ENCODE results near the gene ASTN2.
"Not testable (repeated sequence)": the region's sequence is repeated elsewhere in the genome, so short reads cannot be mapped to it uniquely, and the experiment has no call there.

The ASTN2 gene

DNA sequence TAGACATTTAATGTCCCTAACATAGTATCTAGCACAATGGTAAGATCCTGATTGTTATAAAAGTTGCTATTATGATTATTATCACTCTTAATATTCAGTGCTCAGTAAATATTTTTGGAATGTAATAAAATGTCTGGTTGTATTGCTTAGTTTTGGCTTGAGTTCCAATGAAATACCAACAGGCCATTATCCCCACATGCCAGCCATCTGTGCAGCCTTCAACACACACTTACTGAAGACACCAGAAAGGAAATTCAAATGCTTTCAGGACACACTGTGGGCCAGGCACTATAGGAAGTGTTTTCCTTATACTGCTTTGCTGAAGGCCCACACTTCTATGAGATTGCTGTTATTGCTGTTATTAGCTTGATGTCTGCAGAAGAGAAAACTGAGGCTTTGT, 570.2 kb downstream of the ASTN2 start:
- DNase-seq: no peak

DNA sequence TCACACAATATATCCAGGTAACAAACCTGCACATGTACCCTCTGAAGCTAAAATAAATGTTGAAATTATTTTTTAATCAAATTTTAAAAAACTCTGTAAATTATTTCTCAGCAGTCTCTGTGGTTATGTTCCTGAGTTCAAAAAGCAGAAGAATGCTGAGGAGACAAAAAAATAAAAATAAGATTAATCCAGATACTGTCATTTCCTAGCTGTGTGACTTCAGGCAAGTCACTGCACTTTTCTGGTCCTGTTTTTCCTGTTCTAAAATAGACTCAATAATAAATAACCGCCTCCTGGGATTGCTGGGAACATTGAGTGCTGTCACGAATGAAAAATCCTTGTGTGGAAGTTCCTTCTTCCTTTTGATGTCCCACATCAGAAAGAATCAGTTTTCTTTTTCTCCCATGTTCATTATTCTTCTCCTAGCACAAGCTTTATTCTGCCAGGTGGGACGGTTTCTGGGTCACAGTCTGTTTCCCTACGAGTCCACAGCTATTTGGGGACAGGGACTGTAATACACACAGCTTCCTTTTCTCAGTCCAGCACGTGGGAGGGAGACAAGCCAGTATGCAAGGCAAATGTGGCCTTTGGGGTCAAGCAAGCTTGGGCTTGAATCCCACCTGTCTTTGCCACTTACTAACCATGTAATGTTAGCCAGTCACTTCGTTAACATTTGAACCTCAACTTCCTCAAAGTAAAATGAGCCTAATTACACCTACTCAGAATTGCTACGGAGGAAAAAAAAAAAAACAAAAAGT, 570.8 kb downstream of the ASTN2 start:
- no peak for DNase-seq

DNA sequence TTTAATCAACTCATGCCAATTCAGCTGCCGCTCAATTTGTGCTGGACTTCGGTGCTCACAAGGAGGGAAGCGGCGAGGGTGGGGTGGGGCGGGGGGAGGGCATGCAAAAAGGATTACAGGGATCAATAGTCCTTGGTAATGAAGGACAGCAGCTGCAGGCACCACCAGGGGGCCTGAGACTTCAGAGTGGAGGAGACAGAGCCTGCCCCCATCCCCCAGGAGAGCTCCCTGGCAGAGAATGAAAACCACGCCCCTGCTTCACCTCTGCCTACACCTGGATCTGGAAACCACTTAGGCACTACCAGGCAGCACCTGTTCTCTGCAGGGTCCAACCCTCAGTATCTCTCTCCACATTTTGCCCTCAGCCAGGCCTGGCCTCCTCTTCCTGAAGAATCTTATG, 572.2 kb downstream of the ASTN2 start:
- no peak for DNase-seq

DNA sequence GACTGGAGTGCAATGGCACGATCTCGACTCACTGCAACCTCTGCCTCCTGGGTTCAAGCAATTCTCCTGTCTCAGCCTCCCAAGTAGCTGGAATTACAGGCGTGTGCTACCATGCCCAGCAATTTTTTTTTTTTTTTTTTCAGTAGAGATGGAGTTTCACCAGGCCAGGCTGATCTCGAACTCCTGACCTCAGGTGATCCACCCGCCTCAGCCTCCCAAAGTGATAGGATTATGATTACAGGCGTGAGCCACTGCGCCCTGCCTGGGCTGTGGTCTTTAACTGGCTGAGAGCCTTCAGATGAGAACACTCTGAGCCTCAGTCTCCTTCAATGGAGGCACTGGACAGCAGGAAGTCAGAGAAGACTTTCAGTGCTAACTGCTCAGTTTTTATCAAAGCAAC, 576.4 kb downstream of the ASTN2 start:
- not testable (repeated sequence) for DNase-seq

DNA sequence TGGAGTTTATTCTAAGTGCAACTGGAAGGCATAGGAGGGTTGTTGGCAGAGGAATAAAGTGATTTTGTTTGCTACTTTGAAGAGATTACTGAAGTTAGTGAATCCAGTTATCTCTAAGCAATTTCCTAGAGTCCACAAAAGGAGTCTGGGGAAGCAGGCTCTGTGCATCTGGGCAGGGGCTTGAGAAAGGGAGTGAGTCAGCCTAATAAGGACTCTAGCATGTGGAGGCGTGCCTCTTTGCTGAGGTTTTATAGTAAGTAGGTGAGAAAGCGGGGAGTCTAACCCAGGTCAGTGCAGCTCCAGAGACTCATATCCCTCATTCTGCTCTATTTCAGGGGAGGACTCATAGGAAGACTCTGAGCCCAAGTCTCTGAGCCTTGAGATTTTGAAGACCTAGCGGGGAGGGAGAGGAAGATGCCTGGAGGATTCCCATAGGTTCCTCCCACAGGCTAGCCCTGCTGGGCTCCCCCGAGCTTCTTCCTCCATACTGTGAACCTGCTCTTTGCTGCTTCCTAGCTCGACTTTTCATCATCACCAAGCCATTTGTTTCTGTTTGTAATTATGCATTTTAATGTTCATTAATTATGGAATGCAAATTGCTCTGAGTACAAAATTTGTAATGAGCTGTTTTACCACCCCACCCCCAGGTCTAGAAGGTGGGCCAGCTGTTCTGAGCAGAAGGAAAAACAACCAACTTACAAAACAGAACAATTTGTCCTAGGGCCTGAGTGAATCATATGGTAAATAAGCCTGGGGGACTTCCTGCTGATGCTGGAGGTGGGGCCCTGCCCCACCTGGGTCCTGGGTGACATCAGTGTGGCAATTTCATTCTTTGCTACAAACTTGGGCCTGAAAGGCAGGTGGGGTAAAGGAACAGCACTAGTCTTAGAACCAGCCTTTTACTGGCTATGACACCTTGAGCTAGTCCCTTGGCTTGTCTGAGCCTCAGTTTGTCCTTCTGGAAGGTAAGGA, 577.6 kb downstream of the ASTN2 start:
- no peak for DNase-seq

DNA sequence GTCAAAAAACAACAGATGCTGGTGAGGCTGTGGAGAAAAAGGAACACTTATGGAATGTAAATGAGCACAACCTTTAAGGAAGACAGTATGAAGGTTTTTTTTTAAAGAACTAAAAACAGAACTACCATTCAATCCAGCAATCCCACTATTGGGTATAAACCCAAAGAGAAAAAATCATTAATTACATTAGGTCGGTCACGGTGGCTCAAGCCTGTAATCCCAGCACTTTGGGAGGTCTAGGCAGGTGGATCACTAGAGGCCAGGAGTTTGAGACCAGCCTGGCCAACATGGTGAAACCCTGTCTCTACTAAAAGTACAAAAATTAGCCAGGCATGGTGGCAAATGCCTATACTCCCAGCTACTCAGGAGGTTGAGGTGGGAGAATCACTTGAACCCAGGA, 584.5 kb downstream of the ASTN2 start:
- not testable (repeated sequence) for DNase-seq

DNA sequence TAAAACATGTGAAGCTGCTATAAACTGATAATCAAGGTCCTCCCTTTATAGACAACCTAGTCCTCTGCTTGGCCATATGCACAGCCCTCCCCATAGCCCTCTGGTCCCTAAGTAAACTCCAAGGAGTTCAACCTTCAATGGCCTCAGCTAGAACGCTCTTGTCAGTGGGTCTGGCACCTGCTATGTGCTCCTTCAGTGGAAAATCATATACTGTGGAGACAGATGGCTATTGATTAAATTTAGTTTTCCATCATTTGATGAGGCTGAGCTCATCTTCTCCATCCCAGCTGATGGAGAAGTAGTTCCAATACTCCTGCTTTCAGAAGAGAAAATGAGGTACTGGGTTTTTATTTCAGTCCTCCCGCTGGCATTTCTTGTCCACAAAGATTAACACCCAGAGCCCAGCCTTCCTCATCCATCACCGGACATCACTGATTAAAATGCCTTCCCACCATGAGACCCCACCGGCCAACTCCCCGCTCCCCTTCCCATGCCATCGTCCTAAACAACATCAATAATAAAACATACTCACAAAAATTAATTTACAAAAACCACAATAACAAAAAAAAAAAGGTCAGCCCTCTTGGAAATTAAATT, 593.1 kb downstream of the ASTN2 start:
- DNase-seq: no peak

DNA sequence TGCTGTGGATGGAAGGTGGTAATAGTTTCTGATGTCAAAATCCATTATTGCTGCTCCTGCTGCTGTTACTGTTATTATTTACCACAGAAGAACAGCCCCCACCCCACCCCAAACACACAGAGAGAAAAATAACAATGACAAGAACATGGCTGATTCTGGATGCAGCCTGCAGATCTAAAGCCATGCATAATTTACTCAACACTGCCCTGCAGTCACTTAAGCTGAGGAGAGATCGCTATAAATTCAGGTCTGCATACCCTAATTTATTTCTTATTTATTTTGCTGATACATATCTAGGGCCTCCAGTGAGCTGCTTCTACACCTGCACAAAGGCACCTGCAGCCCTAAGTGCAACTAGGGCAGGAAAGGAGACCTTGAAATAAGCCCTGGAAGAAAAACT, 595.7 kb downstream of the ASTN2 start:
- no peak for DNase-seq

DNA sequence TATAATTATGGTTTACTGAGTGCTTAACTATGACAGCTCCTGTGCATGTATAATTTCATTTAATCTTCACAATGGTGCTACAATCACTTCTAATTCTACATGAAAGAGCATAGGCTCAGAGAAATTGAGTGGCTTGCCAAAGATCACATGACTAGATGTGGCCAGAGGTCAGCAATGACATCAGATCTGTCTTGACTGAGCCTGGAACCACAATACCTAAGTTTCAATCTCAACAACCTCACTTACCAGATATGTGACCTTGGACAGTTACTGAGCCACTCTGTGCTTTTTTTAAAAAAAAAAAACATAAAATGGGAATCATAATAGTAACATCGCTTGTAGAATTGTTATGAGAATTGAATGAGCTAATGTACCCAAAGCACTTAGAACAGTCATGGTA, 597.1 kb downstream of the ASTN2 start:
- no peak for DNase-seq

DNA sequence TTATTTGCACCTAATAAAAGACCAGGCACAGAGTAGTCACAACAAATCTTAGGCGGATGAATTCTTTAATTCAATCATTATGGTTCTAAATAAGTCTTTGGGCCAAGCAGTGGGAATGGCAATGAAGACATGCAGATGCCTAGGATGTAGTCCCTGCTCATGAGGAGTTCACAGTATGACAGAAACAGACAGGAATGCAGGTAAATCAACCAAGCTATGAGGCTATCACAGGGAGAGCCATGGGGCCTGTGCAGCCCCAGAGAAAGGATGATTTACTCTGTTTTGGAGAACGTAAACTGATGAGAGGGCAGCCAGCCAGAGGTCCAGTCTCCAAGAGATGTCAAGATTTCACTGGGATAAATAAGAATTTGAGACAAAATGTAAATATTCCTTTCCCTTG, 598.4 kb downstream of the ASTN2 start:
- DNase-seq: no peak

DNA sequence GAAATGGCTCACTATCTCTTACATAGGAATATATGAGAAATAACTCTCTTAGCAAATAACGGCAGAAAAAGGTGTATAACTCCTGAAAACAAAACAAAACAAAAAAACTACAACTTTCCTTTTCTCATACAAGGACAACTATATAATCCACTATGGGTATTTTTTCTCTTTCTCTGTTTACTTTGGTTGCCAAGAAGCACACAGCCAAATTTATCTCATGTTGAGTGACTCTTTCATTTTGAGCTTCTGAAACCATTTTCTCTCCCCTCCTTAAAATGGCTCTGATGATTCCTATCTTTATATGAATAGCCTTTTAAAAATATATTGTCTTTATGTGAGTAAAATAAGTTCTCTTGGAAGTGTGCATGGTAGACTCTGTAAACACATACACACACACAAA, 599.0 kb downstream of the ASTN2 start:
- DNase-seq: no peak

DNA sequence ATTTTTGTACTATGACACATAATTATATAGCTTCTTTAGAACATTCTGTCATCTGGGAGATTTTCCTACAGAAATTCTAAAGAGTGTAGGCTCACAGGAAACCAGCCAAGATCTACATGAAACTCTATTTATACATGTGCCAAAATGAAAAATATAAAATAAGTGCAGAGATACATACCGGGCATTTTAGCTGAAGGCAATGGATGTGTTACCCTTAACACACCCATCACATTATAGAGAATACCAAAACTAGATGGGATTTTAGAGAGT, 601.9 kb downstream of the ASTN2 start:
- no peak for DNase-seq

DNA sequence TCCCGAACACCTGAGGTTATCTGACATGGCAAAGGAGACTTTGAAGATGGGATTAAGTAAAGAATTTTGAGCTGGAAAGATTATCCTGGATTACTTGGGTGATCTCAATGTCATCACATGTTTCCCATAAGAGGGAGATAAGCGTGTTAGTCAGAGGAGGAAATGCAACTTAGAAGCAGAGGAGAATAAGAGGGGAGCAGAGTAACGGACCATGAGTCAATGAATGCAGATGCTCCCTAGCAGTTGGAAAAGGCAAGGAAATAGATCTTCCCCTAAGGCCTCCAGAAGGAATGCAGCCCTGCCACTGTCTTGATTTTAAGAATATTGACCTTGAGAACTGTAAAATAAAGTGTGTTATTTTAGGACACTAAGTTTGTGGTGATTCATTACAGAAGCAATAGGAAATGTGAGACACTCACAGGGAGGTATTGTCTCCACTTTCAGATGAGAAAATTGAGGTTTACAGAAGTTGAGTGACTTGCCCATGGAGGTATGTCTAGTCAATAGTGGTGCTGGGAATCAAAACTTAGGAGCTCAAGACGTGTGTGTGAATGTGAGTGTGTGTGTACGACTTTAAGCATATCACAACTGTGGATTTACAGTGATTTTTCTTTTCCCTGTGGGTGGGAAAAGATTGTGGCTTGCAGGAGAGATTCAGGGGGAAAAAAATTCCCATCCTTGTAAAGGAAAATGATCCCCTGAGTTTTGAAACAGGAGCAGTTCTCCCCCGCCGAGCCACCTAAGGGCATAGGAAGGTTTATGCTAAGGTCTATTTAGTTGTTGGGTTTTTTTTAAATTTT, 602.4 kb downstream of the ASTN2 start:
- DNase-seq: no peak

DNA sequence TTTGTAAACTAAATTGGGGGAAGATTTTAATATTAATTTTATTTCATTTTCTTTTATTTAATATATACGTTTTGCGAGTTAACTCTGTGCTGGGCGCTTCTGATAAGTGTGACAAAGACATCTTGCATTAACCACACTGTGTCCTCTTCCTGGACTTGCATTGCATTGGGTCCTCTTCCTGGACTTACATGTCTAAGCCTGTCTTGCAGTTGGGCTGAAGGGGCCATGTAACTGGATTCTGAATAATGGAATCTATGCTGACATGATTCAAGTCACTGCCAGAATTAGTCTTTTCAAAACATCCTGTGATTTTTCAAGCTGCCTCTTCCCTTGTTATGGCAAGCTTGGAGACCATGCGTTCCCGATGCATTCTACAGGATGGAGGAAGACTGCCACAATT, 605.2 kb downstream of the ASTN2 start:
- no peak for DNase-seq

DNA sequence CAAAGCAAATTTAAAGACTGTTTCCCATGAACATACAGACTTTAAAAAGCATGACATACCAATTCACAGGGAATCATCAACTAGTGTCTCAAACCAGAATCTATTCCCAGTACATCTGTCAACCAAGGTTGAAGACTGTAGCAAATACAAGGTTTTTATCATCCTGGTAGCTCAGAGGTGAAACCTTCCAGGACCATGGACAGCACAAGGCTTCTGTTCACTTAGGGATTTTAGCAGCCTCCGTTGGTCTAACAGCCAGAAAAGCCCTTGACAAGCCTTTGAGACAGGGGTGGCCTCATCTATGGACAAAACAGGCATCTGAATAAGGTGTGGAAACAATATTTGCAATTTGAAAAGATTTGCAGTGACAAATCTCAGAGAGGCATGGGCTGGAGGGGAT, 608.8 kb downstream of the ASTN2 start:
- no peak for DNase-seq

DNA sequence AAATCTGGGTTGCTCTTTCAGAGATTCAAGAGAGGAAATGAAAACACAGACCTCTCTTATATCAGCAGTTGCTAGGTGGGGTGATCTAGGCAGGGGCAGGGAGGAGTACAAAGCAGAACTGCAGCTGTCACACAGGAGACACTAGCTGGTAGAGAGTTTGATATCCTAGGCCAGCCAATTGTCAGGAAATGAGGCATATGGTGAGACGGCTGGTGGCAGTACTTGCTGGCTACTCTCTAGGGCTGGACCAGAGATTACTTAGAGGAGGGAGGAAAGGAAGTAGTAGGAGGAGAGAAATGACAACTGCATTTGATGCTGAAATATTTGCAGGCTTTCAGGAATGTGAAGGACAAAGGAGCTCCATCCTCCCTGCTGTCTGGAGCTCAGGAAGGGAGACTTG, 614.0 kb downstream of the ASTN2 start:
- DNase-seq: no peak

DNA sequence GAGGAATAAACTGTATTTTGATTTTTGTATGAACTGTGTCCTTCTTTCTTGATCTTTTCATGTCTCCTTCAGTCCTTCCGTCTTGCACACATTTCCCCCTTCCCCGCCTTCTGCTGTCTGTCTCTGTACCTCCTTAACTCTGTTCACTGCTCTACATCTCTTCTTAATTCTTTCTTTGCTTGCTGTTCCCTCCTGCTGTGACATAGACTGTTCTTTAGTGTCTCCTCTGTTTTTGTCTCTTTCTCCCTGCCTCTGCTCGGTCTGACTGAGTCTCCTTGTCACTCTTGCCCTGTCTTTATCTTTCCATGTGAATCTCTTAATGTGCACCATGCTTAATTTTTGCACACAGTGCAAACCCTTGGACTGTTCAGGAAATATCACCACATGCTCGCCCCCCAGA, 614.8 kb downstream of the ASTN2 start:
- DNase-seq: no peak

DNA sequence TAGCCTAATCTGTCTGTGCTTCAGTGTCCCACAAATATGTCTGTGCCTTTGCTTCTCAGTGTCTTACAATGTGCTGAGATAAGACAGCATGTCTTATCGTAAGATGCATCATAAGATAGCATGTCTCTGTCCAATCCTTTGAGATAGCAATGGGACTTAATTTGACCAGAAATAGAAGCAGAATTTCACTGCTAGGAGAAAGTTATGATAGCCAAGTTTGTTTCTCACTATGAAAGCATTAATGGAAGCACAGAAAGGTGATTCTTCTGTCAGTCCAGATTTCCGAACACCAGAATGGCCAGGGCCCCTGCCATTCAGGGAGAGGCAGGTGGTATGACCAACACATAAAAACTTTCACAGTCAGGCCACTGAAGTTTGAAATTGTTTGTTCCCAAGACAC, 616.3 kb downstream of the ASTN2 start:
- no peak for DNase-seq

DNA sequence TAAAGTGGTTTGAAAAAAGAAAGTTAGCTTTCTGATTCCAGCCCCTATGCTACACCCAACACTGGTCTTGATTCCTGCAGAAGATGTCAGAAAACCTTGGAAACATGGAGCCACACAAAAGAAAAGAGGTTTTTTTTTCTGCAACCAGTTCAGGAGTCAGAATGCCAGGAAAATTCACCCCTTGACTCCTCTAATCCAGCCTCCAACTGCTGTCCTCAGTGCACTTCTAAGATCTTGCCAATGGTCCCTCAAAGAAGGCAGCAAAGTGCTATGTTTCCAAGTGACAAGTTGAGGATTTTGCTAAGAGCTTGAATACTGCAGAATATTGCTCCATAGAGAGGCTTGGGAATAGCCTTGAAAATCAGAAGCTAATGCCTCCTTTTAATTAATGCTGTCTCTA, 617.6 kb downstream of the ASTN2 start:
- no peak for DNase-seq

DNA sequence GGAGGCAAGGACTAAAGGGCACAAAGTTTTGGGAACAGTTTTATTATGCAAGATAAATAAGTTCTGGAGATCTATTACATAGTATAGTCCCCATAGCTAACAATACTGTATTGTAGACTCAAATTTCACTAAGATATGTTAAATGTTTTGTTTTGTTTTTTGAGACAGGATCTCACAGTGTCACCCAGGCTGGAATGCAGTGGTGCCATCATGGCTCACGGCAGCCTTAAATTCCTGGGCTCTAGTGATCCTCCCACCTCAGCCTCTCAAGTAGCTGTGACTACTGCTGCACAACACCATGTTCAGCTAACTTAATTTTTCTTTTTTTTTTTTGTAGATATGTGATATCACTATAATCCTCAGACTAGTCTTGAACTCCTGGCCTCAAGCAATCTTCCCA, 618.2 kb downstream of the ASTN2 start:
- DNase-seq: no peak

DNA sequence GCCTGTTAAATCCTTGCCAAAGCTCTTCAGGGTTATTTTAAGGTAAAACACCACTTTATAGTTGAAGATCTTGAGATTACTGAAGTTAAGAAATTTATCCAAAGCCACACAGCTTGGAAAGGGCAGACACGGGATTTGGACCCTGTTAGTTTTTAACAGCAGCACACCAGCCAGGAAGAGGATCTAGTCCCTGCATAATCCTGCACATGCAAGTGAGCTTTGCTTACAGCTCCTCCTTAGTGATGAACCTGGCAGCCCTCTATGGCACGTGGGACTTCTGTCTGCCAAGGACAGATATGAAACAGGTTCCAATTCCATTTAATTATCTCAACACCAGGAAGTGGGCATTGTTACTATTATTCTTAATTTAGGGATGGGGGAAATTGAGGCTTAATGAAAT, 619.0 kb downstream of the ASTN2 start:
- DNase-seq: no peak

DNA sequence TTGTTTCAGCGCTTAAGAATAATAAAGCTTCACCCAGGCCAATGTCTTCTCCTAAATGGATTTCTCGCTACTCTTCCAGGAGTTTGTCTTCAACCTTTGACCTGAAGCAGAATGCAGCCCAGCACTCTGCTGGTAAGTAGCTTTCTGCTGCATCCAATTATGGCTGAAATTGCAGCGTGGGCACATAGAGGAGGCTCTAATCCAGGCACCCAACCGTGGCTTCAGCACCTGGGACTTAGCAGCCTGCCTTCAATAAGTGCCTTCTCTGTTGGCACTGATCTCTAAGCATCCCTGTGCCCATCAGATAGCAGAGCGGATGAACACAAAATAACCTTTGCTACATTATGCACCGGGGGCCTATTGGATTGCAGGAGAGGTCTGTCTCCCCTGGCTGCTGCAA, 622.6 kb downstream of the ASTN2 start:
- DNase-seq: no peak

DNA sequence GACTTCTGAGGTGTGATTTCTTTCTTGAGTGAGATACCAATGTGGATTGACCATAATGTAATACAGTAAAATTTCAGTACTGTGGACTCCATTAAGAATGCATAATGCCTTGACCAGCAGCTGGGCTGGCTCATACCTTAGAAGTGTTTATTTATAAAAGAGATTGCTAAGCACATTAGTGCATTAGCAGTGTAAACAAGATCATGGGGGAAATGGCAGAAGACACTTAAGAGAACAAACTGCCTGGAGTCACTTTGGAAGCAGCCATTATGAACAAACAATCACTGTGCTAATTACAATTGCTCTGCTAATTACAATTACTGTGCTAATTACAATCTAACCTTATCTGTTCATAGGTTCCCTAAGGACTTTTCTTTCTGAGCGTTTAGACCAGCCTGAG, 623.5 kb downstream of the ASTN2 start:
- DNase-seq: peak; percentile 6

All from NCI-H1092 (cell line).